HepG2 (cell line): ENCODE results near the gene UVSSA.

Source experiments
- TARDBP ChIP-seq: sonication (generic); formaldehyde crosslinking; IDR thresholded peaks from 2 replicates; pipeline ENCODE4 v1.8.0; 2022; ENCODE audit warnings: mild to moderate bottlenecking, missing genetic modification reagents
- ZNF496 ChIP-seq: sonication (generic); formaldehyde crosslinking; IDR thresholded peaks from 2 replicates; pipeline ENCODE4 v1.8.1; 2023; ENCODE audit warnings: mild to moderate bottlenecking, moderate library complexity, missing genetic modification reagents; ENCODE audit not compliant: insufficient replicate concordance

GRCh38 chr4:1347410-1347864 is 429 bp downstream of the UVSSA start:
- TF ChIP-seq ZNF496 (CRISPR knock-in tag) (no peak), TARDBP (CRISPR knock-in tag) (no peak)
